Measurements from ENCODE around the gene REEP3.

GRCh38 chr10:63528084-63528744 lies 7.0 kb downstream of the REEP3 start:
- TF ChIP-seq CTCF (IDR thresholded peaks at IDR 0.05): no peak
- no peak for TF ChIP-seq POLR2AphosphoS5 (IDR thresholded peaks at IDR 0.05)

All from esophagus muscularis mucosa (tissue), 3 donors.